Measurements from ENCODE around the gene PSMC1. TPM values are rescaled to one million over a fixed set of nuclear protein-coding genes. Genes with fewer than 3 reads are reported as not detected.

PSMC1 gene
- total and polyA plus RNA-seq, 4 donors = 112 to 139 (median 119) TPM

DNA sequence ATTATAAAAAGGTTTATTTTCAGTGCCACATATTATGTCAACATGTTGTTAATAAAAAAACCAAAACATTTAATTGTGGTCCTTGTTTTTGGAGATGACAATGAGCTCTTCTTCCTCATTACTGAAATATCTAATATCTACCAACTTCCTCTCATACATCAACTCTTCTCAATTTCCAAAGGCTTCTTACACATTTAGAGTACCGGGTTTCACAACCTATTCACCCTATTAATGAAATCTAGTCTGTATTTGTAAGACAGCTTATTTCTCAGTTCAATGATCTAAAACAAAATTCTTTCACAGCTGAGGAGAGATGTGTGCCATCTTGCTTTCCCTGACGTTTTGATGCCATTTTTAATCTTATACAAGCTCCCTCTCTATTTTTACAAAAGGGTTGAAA lies 60.9 kb downstream of the PSMC1 start:
- Histone ChIP-seq H3K9me3 (ENCODE audit: control insufficient read depth, insufficient read depth, low read length) (no peaks in the 10 kb centered on the region), H3K36me3 (ENCODE audit: control insufficient read depth, insufficient read depth, low read length) (peaks cover 15% of the 10 kb centered on the region), H3K27ac (ENCODE audit: low read depth, low read length) (no peak overlapping the region), H3K4me1 (ENCODE audit: control insufficient read depth, insufficient read depth, low read length) (no peaks in the 10 kb centered on the region), H3K4me3 (ENCODE audit: low read depth, low read length) (no peak overlapping the region), H3K27me3 (ENCODE audit: control insufficient read depth, insufficient read depth, low read length) (no peaks in the 10 kb centered on the region)
- no peak for DNase-seq (ENCODE audit: low read depth in 4 of 6, low spot score in 6 of 6)
- no CpG with 5 or more reads among the region's 2 CpGs for WGBS (ENCODE audit: insufficient coverage)

DNA sequence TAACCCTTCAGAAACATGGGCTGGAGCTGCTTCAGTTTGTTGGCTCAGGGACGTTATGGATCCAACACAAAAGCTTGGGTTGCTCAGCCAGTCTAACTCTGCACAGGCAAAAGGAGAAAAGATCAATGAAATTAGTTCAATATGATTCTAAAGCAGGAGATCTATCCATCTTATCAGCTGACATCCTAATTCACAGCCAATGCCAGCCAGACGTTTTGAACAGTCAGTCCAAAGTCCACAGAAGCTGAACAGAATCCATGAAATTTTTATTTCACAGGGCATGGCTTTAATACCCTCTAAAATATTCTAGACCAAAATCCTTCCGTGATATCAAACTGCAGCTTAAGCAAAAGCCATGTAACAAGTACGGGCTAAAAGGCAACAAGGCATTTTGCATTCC lies 61.7 kb downstream of the PSMC1 start:
- DNase-seq (ENCODE audit: low read depth in 4 of 6, low spot score in 6 of 6) = no peak
- Histone ChIP-seq H3K36me3 (ENCODE audit: control insufficient read depth, insufficient read depth, low read length) (peaks cover 15% of the 10 kb centered on the region), H3K27me3 (ENCODE audit: control insufficient read depth, insufficient read depth, low read length) (no peaks in the 10 kb centered on the region), H3K4me1 (ENCODE audit: control insufficient read depth, insufficient read depth, low read length) (no peaks in the 10 kb centered on the region), H3K4me3 (ENCODE audit: low read depth, low read length) (no peak overlapping the region), H3K27ac (ENCODE audit: low read depth, low read length) (no peak overlapping the region), H3K9me3 (ENCODE audit: control insufficient read depth, insufficient read depth, low read length) (no peaks in the 10 kb centered on the region)
- 45% methylated on average over 2 of the region's 4 CpGs for WGBS (ENCODE audit: insufficient coverage)

DNA sequence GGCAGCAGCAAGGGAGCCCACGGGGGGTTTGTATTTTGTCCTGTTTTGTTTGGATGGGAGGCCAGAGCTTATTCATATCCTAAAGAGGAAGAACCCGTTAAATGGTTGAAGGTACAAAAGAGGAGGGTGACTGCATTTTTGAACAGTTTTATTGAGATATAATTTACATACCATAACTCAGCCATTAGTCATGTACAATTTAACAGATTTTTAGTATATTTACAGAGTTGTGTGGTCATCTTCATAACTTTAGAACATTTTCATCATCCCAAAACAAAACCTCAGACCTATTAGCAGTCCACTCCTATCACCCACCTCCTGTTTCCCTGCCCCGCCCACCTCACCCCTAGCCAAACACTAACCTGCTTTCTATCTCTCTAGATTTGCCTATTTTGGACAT lies 62.8 kb downstream of the PSMC1 start:
- Histone ChIP-seq H3K27ac (ENCODE audit: low read depth, low read length) (no peak overlapping the region), H3K9me3 (ENCODE audit: control insufficient read depth, insufficient read depth, low read length) (no peaks in the 10 kb centered on the region), H3K4me1 (ENCODE audit: control insufficient read depth, insufficient read depth, low read length) (no peaks in the 10 kb centered on the region), H3K27me3 (ENCODE audit: control insufficient read depth, insufficient read depth, low read length) (no peaks in the 10 kb centered on the region), H3K4me3 (ENCODE audit: low read depth, low read length) (no peak overlapping the region), H3K36me3 (ENCODE audit: control insufficient read depth, insufficient read depth, low read length) (peaks cover 12% of the 10 kb centered on the region)
- DNase-seq (ENCODE audit: low read depth in 4 of 6, low spot score in 6 of 6) = no peak
- no CpG with 5 or more reads among the region's 3 CpGs for WGBS (ENCODE audit: insufficient coverage)

DNA sequence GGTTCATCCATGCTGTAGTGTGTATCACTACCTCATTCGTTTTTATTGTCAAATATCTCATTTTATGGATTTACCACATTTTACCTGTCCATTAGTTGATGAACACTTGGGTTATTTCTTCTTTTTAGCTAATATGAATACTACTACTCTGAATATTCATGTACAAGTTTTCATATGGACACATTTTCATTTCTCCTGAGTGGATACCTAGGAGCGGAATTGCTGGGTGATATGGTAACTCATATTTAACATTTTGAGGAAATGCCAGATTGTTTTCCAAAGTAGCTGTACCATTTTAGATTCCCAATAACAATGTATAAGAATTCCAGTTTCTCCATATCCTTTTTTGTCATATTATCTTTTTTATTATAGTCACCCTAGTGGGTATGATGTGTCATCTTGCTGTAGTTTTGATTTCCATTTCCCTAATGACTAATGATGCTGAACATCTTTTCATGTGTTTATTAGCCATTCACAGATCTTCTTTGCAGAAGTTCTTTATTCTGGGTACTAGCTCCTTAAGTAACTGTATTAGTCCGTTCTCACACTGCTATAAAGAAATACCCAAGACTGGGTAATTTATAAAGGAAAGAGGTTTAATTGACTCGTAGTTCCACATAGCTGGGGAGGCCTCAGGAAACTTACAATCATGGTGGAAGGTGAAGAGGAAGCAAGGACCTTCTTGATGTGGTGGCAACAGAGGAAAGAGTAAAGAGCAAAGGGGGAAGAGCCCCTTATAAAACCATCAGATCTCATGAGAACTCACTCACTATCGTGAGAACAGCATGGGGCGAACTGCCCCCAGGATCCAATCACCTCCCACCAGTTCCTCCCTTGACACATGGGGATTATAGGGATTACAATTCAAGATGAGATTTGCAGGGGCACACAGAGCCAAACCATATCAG lies 63.5 kb downstream of the PSMC1 start:
- Histone ChIP-seq H3K4me1 (ENCODE audit: control insufficient read depth, insufficient read depth, low read length) (no peaks in the 10 kb centered on the region), H3K27me3 (ENCODE audit: control insufficient read depth, insufficient read depth, low read length) (no peaks in the 10 kb centered on the region), H3K4me3 (ENCODE audit: low read depth, low read length) (no peak overlapping the region), H3K27ac (ENCODE audit: low read depth, low read length) (no peak overlapping the region), H3K36me3 (ENCODE audit: control insufficient read depth, insufficient read depth, low read length) (peaks cover 9% of the 10 kb centered on the region), H3K9me3 (ENCODE audit: control insufficient read depth, insufficient read depth, low read length) (no peaks in the 10 kb centered on the region)
- no peak for DNase-seq (ENCODE audit: low read depth in 4 of 6, low spot score in 6 of 6)
- WGBS (ENCODE audit: insufficient coverage) = no CpG with 5 or more reads among the region's 6 CpGs

GRCh38 chr14:90321891-90322290 lies 65.5 kb downstream of the PSMC1 start:
- 81% methylated on average over 4 of the region's 4 CpGs for WGBS (ENCODE audit: insufficient coverage)
- DNase-seq (ENCODE audit: low read depth in 4 of 6, low spot score in 6 of 6) = no peak

More at GRCh38 chr14:90321891-90322290, 65.5 kb downstream of the PSMC1 start:
- Histone ChIP-seq H3K36me3 (ENCODE audit: control insufficient read depth, insufficient read depth, low read length) (no peaks in the 10 kb centered on the region), H3K27ac (ENCODE audit: low read depth, low read length) (no peak overlapping the region), H3K4me1 (ENCODE audit: control insufficient read depth, insufficient read depth, low read length) (peaks cover 4% of the 10 kb centered on the region), H3K9me3 (ENCODE audit: control insufficient read depth, insufficient read depth, low read length) (no peaks in the 10 kb centered on the region), H3K4me3 (ENCODE audit: low read depth, low read length) (no peak overlapping the region), H3K27me3 (ENCODE audit: control insufficient read depth, insufficient read depth, low read length) (no peaks in the 10 kb centered on the region)

Other genes with a start within 250 kb of the PSMC1 start
- gene KCNK13, start 194.6 kb upstream of the PSMC1 start, total RNA-seq = 1 to 10 TPM in 1 of 2 donors, under 1 TPM in 1; 0.99 to 2.0 TPM
- 1 to 10 TPM; 1.8 to 2.7 TPM for gene KCNK13, start 194.6 kb upstream of the PSMC1 start, polyA plus RNA-seq (ENCODE audit: insufficient read length in 2 of 2)
- 10 to 100 TPM; 15.5 to 15.9 TPM for gene NRDE2, start 75.4 kb downstream of the PSMC1 start, total RNA-seq
- gene NRDE2, start 75.4 kb downstream of the PSMC1 start, polyA plus RNA-seq (ENCODE audit: insufficient read length in 2 of 2) = 10 to 100 TPM; 12.9 to 15.6 TPM
- 1,000 to 10,000 TPM in 1 of 2 donors, 100 to 1,000 TPM in 1; 490 to 1,125 TPM for gene CALM1, start 140.5 kb downstream of the PSMC1 start, total RNA-seq
- gene CALM1, start 140.5 kb downstream of the PSMC1 start, polyA plus RNA-seq (ENCODE audit: insufficient read length in 2 of 2) = 1,000 to 10,000 TPM in 1 of 2 donors, 100 to 1,000 TPM in 1; 931 to 1,141 TPM

Data from spinal cord (tissue), 10 donors.